Stimulated activated CD8-positive, alpha-beta memory T cell treated with anti-CD3 and anti-CD28 coated beads, Interleukin-15, amount 100 ng/mL, for 48 hours (primary cell): ENCODE measurements around the gene WDR74.
"Not testable (repeated sequence)": the region's sequence is repeated elsewhere in the genome, so short reads cannot be mapped to it uniquely, and the experiment has no call there.

Source experiments
- DNase-seq, 2 donors: peaks; one replicate each; pipeline ENCODE4 v3.0.0-alpha.2; 2020; ENCODE audit warnings: low read depth in 2 of 2

WDR74 gene

DNA sequence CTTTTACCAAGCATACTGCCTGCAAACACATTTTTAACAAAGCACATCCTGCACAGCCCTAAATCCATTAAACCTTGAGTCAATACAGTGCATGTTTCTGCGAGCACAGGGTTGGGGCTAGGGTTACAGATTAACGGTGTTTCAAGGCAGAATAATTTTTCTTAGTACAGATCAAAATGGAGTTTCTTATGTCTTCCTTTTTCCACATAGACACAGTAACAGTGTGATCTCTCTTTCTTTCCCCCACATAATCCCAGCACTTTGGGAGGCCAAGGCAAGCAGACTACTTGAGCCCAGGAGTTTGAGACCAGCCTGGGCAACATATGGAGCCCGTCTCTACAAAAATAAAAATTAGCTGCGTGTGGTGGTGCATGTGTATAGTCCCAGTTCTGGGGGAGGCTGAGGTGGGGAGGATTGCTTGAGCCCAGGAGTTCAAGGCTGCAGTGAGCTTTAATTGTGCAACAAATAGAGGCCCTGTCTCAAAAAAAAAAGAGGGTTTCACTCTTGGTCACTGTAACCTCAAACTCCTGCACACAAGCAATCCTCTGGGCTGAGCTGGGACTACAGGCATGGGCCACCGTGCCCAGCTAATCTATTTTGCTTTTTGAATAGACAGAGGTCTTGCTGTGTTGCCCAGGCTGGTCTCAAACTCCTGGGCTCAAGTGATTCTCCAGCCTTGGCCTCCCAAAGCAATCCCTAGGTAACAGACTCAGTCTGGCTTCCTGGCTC, 21.6 kb upstream of the WDR74 start:
- DNase-seq: no peak

DNA sequence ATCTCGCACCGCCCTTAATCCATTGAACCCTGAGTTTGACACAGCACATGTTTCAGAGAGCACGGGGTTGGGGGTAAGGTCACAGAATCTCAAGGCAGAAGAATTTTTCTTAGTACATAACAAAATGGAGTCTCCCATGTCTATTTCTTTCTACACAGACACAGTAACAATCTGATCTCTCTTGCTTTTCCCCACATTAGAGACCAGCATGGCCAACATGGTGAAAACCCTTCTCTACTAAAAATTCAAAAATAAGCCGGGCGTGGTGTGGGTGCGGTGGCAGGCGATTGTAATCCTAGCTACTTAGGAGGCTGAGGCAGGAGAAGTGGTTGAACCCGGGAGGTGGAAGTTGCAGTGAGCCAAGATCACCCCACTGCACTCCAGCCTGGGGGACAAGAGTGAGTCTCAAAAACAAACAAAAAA, 19.9 kb upstream of the WDR74 start:
- DNase-seq: not testable (repeated sequence)

DNA sequence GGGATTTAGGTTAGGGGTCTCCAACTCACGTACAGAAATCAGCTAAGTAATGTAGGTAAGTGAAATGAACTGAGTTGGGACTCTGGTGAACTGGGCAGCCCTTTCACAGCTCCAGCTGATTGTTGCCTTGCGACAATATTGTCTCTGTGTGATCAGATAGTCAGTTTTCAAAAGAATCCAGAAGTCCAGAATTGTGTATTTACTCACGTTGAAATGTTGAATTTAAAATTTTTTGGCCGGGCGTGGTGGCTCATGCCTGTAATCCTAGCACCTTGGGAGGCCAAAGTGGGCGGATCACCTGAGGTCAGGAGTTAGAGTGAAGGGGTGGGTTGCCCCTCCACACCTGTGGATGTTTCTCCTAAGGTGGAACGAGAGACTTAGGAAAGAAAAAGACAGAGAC, 18.8 kb upstream of the WDR74 start:
- DNase-seq: no peak

- DNase-seq: no peak
These were observed 18.2 kb upstream of the WDR74 start for GRCh38 chr11:62857541-62857982.

GRCh38 chr11:62856333-62856895, 17.0 kb upstream of the WDR74 start:
- no peak for DNase-seq

DNA sequence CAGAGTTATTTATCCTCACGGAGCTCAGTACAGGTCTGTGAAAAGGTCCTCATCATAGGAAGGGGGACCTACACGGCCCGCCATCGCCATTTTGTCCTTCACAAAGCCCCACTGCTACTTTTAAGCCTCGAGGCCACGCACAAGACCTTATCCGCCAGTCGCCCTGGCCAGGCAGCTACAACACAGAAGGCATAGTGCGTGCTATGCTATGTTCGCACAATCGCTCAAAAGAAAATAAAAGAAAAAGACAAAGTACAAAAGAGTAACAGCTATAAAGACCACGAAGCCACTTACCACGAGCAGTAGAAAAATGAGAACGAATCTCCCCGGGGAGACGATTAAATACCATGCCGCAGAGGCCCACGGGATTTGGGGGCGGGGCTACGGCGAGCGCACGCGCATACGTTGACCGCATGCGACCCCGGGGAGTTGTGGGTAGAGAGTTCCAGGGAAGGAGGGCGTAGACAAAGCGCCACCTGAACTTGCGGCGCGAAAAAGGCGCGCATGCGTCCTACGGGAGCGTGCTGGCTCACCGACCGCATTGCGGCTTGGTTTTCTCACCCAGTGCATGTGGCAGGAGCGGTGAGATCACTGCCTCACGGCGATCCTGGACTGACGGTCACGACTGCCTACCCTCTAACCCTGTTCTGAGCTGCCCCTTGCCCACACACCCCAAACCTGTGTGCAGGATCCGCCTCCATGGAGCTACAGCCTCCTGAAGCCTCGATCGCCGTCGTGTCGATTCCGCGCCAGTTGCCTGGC, 16.4 kb upstream of the WDR74 start:
- DNase-seq: peak; percentile 97 to 98

DNA sequence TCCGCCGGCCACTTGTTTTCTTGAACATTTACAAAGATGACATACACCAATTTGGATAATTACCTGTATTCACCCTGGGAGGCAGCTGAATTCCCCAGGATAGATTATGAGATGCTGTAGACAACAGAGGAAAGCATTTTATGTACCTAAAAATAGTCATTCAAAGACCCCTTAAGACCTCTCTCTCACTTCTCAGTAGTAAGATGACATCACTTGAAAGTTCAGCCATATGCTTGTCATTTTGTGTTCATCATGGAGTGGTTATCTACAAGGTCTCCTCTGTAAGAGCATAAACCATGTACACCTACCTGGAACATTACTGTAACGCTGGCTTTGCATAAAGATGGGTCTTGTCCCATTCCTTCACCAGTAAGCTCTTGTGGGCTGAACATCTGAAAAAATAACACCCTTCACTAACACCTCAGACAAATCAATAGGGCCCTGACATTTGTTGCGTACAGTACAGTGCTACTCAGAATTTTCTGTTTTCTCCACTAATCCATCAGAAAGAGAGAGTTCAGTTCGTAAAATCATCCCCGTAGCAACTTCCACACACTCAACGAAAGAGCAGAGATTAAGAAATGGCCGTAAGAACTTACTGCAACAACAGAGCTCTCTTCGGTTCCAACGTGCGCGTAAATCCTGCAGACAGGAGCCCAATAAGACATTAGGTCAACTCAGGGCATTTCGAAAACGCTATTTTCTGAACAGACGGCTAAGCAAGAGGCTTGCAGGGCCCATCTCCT, 15.6 kb upstream of the WDR74 start:
- DNase-seq: no peak

DNA sequence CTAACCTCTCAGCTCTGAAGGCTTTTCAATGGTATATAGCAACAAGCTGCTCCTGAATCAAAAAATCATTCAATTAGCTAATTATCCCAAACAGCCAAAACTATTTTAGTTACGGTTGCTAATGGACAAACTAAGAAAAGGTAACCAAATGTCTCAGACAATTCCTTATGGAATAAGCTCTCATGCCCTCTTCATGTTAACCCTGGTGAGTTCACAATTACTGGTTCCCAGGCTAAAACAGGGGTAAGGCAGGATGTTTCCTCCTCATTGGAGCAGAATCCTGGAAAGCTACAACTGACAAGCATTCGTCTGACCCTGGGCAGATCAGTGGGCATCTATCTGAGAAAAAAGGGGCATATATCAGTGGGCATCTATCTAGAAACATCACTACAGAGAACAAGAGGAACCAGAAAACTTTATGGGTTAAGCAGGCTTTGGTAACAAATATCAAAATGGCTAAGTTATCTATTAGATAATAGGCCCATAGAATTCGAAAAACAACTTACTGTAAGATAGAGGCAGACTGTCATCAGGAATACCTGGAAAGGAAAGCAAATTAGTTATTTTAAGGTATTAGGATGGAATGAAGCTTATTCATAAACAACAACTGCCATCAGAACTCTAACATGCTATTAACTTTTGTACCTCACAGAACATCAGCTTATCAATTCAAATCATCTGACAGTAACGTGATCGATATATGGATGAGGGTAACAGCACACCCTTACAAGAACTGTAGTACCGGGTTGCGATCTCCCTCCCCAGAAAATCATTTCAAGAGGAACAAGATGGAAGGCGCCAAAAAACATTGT, 14.8 kb upstream of the WDR74 start:
- DNase-seq: no peak

DNA sequence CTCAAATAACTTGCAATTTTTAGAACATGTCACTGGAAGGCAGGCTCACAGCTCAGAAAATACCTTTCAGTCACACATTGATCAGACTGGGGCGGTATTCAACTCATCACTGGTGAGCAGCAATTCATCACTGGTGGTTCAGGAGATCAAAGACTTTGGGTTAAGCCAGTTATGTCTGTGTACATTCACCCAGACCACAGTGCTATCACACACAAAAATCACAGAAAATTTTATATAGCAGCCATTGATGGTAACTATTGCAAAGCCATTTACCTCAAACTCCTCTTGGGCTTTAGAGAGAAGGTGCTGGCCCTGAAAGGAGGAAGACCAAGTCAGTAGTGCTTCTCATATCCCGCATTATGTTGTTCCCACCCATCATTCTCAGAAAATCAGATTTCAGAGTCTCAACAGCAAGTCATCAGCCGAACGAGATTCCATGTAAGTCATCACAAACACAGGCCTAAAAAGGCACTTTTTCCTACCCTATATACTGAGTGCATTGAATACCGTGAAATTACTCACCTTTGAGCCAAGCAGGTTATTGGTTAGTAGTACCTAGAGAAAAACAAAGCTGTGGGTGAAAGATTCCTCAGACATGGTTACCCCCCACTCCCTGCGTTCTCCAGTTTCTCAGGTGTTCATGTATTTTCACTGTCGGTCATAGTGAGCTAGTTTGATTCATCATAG, 14.0 kb upstream of the WDR74 start:
- DNase-seq: no peak

DNA sequence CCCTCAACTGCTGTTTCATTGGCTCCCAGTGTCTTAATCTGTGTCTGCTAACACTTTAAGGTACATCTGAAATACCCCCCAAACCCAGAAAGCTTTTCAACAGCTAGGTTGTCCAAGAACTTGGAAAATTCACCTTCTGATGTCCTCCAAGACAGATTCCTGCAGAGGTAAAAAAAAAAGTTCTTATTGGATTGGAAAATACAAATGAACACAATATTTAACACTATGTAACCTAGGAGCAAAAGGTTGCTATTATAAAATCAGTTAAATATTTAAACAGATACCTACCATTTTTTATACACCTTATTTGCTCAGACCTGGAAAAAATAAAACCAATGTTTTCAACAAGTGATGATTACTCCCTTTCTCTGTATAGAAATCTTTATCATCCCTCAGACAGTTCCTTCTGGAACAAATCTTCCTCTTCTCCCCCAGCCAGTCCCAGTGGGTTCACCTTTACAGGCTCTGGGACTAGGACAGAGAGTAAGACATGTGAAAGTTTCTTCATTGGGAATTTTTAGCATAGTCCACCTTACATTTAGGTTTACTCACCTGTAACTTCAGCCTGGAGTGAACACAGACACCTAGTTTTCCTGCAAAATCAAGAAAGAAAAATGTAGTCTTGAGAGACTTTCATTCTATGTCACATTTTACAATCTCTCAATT, 13.3 kb upstream of the WDR74 start:
- no peak for DNase-seq

DNA sequence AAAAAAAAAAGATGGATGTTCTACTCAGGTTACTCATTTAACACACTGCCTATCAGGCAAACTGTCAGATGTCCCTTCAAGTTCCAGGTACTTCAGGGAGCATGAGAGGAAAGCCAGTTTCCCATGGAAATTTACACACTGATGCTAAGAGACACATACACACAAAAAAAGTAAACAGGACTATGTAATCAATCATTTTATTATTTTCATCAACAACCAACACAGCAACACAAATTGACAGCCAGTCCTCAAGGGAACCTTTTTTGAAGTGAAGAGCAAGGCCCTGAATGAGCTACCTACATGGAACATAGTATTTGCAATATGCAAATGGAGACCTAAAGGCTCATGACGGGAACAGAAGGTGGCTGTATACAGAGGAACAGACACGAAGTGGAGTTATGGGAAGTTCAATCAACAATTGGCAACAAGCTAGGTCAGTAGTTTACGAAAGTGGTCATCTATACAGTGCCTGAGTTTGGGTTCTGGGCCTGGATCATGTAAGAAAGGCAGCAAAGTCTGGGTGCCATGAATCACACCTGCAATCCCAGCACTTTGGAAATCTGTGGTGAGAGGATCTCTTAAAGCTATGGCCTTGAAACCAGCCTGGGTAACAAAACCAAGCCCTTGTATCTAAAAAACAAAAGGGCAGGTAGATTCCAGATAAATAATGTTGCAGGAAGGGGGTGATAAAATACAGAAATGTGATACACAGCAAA, 12.6 kb upstream of the WDR74 start:
- no peak for DNase-seq

DNA sequence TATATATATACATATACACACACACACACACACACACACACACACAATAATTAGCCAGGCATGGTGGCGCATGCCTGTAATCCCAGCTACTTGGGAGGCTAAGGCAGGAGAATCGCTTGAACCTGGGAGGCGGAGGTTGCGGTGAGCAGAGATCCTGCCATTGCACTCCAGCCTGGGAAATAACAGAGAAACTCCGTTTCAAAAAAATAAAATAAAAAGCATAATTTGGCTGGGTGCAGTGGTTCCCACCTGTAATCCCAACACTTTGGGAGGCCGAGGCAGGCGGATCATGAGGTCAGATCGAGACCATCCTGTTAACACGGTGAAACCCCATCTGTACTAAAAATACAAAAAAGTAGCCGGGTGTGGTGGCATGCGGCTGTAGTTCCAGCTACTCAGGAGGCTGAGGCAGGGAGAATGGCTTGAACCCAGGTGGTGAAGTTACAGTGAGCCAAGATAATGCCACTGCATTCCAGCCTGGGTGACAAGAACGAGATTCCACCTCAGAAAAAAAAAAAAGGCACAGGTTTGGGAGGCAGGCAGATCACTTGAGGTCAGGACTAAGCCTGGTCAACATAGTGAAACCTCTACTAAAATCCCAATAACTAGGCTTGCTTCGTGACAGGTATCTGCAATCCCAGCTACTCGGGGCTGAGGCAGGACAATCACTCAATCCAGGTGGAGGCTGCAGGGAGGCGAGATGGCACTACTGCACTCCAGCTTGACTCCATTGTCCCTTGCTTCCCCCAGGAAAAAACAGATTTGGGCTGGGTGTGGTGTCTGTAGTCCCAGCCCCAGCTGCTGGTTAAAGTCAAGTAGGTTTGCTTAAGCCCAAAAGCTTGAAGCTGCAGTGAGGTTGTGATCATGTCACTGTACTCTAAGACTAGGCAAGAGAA, 11.8 kb upstream of the WDR74 start:
- DNase-seq: no peak

GRCh38 chr11:62847767-62848314, 8.5 kb upstream of the WDR74 start:
- no peak for DNase-seq

- DNase-seq: no peak
These were observed 6.8 kb upstream of the WDR74 start for GRCh38 chr11:62846177-62846576.

DNA sequence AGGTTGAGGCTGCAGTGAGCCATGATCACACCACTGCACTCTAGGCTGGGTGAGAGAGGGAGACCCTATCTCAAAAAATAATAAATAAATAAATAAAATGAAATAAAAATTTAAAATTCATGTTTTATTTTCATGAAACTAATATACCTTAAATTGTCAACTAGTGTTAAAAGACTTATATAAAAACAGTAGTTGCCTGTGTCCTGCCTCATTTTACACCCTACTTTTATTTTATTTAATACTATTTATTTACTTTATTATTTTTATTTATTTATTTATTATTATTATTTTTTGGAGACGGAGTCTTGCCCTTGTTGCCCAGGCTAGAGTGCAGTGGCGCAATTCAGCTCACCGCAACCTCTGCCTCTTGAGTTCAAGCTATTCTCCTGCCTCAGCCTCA, 4.8 kb upstream of the WDR74 start:
- no peak for DNase-seq

DNA sequence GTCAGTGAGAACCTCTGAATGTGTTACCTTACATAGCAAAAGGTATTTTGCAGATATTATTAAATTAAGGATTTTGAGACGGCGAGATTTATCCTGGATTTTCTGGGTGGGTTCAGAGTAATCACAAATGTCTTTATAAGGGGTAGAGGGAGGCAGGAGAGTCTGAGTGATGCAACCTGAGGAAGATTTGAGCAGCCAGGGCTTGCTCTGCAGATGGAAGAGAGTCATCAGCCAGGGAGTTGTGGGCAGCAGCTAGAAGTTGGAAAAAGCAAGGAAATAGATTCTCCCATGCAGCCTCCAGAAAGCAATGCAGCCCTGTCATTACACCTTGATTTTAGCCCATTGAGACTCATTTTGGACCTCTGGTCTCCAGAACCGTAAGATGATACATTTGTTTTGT, 4.1 kb upstream of the WDR74 start:
- no peak for DNase-seq

DNA sequence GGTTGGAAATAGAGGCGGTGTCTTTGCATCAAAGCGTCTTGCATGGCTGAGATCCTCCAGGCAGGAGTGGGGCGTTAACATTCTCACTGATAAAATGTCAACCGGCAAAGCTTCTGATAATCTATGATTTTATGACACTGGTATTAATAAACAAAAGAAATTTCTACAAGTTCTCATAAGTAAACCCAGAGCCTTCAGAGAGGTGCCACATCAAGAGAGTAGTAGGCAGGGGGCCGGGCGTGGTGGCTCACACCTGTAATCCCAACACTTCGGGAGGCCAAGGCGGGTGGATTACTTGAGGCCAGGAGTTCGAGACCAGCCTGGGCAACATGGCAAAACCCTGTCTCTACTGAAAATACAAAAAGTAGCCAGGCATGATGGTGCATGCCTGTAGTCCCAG, 3.5 kb upstream of the WDR74 start:
- DNase-seq: not testable (repeated sequence)

GRCh38 chr11:62842171-62842741, 2.9 kb upstream of the WDR74 start:
- DNase-seq: no peak
